Activated CD4-positive, alpha-beta T cell treated with anti-CD3 and anti-CD28 coated beads, Interleukin-2, amount 50 U/mL, for 4 hours (primary cell): ENCODE data around the gene GRID2.

Source experiments
- DNase-seq, 2 experiments: peaks; one replicate each; pipeline ENCODE4 v3.0.0-alpha.2; 2020

The GRID2 gene

DNA sequence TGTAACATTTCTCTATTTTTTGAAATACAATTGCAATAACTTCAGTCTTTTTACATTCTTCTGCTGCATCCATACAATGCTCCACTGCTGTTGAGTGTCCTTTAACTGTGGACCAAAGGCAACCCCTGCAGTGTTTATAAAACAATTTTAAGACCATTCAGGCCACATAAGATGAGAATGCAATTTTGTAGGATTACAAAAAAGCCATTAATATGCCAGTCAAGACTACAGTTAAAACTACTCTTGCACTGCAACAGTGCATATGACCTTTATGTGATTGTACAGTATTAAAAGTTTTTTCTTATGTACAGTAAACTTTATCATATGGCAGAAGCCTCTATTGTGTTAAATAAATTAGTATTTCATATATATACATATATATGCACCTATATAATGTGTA lies 1469.1 kb downstream of the GRID2 start:
- DNase-seq, result no peak

DNA sequence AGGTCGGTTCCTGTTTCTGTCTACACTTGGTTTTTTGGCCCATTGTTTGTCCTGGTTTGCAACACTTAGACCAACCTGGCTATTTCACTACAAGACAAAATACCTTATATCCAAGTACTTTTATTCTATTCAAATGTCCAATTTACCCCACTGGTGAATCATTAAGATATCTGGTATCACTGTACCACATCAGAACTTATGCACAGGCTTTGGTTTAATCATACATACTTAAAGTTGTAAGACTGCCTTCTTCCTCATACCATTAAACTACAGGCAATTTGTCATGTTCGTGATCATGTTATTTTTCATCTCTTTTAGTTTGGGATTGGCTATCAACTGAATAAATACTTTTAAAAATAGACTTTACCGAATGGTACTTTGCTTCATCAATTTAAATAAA lies 1471.8 kb downstream of the GRID2 start:
- no peak for DNase-seq

DNA sequence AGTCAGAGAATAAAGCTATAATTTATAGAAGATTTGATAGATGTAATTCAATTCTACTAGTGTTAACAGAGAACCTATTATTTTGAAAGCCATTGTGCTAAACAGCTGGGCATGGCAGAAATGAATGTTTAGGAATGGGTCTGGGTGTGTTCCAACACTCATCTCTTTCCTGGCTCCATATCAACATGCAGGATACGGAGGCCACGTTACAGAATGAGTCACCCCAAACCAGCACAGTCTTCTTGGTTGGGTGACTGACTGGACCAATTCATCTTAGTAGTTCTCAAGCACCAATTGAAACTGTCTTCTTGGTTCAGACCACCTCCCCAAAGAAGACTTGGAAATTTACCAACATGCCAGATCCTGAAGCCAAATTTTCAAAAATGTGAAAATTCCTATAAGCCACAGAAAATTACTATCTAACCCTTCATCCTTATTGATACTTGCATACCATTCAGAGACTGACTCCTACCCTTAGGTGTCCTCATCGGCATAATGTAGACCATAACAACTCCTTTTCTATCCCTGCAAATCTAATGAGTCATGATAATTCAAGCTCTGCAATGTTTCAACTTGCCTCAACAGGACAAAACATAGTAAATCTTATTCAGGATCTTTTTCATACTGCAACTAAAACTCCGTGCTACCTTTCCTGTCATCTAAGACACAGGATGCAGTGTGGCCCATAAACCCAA lies 1472.8 kb downstream of the GRID2 start:
- DNase-seq, result no peak

DNA sequence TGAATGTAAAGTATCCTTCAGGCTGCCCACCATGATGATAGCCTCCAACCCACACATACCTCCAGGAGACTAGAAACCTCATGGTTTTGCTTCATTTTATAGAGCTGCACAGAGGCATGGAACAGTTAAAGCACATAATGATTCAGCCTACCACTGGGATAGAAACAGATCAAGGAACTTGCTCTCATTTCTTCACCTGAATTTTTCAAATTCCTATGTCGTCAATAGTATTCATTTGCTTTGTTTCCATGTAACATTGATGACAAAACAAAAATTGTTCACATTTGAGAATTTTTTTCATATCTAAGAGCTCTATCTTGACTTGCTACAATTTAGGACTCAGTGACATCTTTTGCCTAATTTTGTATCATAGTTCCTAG lies 1473.3 kb downstream of the GRID2 start:
- DNase-seq, result no peak

DNA sequence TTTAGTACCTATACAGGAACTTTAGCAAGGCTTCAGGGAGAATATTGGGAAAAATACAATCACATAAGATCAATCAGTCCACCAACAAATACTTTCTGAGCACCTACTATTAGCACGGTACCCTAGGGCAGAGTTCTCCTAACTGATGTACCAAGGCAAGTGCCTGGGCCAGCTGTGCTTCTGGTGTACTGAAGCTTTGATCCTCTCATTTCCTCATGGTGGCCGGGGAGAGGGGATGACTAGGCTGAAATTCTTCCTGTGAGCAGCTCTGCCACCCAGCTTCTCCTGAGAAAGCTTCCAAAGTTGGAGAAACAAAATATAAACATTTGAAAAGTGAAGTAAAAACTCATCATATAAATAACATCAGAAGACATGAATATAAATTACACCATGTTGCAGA lies 1475.5 kb downstream of the GRID2 start:
- no peak for DNase-seq

DNA sequence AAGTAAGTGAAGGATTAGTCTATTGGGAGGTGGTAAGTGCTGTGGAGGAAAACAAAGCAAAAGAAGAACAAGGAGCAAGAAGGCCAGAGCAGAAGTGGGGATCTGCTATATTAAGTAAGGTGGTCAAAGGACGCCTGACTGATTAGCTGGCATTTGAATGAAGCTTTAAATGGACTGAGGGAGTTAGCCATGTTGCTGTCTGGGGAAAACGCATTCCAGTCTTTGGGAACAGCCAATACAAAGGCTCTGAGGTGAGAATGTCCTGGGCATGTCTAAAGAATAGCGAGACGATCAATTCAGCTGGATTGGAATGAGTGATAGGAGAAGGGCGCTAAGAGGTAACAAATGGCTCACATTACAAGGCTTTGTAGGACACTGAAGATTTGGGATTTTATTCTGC lies 1476.3 kb downstream of the GRID2 start:
- DNase-seq, result no peak

DNA sequence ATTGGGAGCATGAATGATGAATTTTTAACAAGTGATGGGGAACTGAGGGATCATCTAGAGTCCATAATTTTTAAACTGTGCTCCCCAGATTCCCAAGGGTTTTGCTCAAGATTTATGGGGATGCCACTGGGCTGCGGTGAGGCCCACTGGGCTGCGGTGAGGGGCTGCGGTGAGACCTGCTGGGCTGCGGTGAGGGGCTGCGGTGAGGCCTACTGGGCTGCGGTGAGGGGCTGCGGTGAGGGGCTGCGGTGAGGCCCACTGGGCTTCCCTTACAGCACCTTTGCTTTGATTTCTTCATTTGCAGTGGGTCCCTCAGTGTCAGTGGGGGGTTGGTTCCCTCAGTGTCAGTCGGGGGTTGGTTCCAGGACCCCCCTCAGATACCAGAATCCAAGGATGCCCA lies 1477.4 kb downstream of the GRID2 start:
- DNase-seq, result no peak

DNA sequence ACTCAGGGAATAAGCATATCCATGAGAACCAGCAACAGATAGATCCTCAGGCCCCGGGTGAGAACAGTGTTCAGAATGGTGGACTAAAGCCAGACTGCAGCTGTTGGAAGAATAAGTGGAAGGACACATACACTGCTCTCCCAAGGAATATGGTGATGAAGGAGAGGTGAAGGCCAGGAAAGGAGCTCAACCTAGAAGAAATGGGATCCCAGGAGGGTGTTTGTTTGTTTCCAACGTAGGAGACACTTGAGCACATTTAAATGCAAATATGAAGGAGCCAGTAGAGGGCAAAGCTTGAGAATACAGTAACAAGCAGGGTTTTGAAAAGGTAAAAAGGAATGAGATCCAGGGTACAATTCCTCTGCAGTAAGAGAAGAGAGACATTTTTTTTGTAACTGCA lies 1482.4 kb downstream of the GRID2 start:
- no peak for DNase-seq

DNA sequence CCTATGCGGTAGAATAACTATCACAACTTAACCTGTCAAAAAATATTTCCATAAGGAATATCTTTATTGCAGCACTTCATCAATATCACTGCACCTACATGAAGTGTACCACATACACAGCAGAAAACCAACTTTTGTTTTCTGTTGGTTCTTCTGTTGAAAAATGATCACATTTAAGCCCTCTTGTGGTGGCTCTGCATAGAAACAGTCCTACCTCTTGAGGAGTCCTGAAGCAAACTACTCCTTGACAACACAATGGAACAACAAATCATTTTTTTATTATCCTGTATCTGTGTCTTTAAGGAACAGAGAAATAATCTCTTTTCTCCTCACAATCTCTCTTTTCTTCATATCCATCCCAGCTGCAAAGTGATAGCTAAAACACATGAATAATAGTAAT lies 1484.9 kb downstream of the GRID2 start:
- no peak for DNase-seq

DNA sequence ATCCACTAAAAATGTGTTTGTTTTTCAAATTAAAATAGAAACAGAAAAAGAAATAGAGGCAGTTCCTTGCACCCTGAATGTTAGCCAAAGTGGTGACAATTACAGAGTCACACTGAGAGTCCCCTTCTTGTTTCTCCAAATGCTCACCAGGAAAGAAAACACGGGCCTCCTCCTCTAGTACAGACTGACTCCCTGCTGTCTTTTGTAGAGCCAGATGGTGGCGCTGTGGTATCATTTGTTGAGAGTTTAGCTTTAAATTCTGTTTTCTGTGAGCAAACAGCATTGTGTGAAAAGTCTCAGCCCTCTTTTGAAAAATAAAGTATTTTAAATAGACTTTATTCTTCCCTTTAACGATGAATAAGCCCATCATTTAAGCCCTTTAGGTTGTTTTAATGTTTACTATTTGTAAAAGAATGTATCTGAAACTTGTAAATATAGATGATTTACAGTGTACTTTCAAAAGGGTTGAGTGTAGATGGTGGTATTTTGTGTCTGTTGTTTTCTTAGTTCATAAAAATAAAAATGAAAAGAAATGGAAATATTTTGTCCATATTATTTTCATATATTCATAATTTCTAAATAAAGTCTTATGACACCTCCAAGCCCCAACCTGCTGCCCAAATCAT lies 1487.9 kb downstream of the GRID2 start:
- no peak for DNase-seq

DNA sequence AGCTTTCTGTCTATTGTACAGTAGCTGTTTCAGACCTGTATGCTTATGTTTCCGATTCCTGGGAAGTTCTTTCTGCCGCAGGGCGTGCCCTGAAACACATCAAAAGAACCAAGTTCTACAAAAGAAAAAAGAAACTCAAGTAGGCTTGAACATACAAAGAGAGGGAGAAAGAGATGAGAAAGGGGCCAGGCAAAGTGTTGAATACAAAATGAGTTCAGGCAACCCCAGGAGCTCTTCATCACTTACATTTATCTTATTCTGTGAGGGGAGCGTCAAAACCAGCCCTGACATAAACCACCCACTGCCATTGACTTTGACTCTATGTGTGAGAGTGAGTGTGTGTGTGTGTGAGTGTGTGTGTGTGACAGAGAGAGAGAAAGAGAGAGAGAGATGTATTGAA lies 1498.3 kb downstream of the GRID2 start:
- DNase-seq, result no peak

DNA sequence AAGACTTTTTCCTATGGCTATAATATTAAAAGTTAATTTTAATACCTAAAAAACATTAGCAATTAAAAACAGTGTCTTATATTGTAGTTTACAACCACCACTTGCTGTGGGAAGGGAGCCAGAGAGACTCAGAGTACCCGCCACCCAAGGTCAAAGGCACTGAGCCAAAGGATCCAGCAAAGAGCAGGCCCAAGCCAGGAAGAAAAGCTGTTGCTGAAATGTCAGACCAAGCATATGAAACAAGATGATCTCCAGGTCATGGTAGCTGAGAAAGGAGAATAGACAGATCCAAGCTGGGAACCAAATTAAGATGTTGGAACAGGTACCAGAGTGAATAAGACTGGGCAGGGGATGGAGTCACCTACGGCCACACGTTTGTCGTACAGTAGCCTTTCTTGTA lies 1506.0 kb downstream of the GRID2 start:
- no peak for DNase-seq

DNA sequence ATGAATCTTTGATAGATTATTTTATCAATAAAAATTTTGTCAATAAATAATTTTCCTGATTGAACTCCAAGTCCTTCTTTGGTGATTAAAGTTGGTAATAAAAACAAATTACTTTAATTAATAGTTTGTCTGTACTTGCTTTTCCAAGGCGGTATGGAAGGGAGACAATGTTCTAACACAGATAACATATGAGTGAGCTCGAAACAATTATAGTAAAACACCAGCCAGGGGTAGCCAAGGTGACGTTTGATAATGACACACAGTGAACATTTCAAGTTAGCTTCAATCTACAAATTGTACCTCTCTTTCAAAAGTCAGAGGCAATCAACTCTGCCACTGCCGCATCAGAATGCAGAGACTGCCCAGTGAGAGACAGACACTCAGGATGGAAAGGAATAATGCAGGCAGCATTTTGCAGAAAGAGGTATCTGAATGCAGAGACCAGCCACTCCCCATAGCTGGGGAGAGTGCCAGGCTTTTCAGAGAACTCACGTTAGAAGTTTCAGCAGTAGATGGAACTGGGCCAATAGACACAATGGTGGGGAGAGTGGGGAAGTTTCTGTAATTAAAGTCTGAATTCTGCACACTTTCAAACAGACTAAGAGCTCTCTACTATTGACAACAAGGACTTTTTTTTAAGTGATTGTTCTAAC lies 1506.7 kb downstream of the GRID2 start:
- no peak for DNase-seq

DNA sequence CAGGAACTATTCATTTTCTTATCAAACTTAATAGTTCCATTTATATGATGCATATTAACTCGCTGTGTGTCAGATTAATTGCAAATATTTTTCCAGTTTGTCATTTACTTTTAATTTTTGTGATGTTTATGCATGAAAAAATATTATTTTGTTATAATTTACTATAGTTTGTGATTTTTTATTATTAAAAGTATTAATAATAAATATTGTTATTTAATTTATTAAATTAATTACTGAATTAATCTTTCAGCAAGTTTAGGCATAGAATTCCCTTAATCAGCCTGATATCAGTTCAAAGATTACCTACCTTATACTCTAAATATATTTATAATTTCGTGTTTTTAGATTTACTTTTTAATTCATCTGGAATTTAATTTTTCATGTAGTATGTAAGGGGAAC lies 1509.3 kb downstream of the GRID2 start:
- DNase-seq, result no peak

DNA sequence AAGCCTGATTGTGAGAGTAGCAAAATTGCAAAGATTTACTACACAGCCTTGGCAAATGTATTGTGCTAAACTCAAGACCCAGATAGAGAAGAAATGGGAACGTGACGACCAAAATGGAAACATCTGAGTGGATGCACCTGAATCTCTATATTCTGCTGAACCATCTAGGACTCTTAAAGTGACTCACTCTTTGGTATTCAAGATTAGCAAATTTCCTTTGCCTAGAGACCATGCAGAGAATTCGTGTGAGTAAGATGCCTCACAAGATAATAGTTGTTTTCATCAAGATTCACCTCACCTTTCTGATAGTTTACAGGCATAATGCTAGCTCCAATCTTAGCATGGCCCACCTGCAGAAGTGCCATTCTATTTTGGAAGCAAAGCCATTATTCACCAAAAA lies 1510.4 kb downstream of the GRID2 start:
- DNase-seq, result no peak

DNA sequence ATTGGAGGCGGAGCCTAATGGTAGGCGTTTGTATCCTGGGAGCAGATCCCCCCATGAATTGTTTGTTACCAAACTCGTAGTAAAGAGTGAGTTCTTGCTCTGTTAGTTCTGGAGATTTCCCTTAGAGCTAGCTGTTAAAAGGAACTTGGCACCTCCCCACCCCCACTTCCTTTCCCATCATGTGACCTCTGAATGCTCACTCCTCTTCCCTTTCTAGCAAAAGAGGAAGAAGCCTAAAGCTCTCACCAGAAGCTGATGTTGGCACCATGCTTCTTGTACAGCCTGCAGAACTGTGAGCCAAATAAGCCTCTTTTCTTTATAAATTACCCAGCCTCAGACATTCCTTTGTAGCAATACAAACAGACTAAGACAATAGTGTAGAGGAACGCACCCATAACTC lies 1511.0 kb downstream of the GRID2 start:
- DNase-seq, result no peak
